Loucy (cell line): ENCODE measurements around the gene ST3GAL3.

Experiments
- H2AFZ ChIP-seq: fragments of 200-600 bp; sonication (generic); 2 replicates; pipeline ENCODE4 v1.6.0; 2016; ENCODE audit warnings: antibody characterized with exemption, mild to moderate bottlenecking, low read length, moderate library complexity
- H3F3A ChIP-seq: fragments of 200-600 bp; 2 replicates; pipeline ENCODE4 v1.6.0; 2016; ENCODE audit warnings: antibody characterized with exemption, low read depth, mild to moderate bottlenecking
- H3K27me3 ChIP-seq: fragments of 200-600 bp; sonication (generic); 2 replicates; pipeline ENCODE4 v1.6.1; 2014; ENCODE audit warnings: low read length, mild to moderate bottlenecking; ENCODE audit not compliant: insufficient read depth, poor library complexity, severe bottlenecking
- H3K36me3 ChIP-seq: fragments of 200-600 bp; sonication (generic); 2 replicates; pipeline ENCODE4 v1.6.1; 2016; ENCODE audit warnings: low read length; ENCODE audit not compliant: insufficient read depth
- H3K4me1 ChIP-seq: fragments of 200-600 bp; sonication (generic); 2 replicates; pipeline ENCODE4 v1.5.1; 2014; ENCODE audit warnings: low read length, mild to moderate bottlenecking; ENCODE audit not compliant: insufficient read depth, poor library complexity, severe bottlenecking
- H3K4me2 ChIP-seq: fragments of 200-600 bp; sonication (generic); 2 replicates; pipeline ENCODE4 v1.6.0; 2014; ENCODE audit warnings: antibody characterized with exemption, low read length, low read depth, mild to moderate bottlenecking; ENCODE audit not compliant: poor library complexity, severe bottlenecking
- H3K4me3 ChIP-seq: fragments of 200-600 bp; sonication (generic); 2 replicates; pipeline ENCODE4 v1.5.1; 2014; ENCODE audit warnings: low read length, mild to moderate bottlenecking, mixed read lengths; ENCODE audit not compliant: poor library complexity, severe bottlenecking
- H3K79me2 ChIP-seq: fragments of 200-600 bp; sonication (generic); 2 replicates; pipeline ENCODE4 v1.6.1; 2014; ENCODE audit warnings: low read length; ENCODE audit not compliant: insufficient read depth
- H3K9ac ChIP-seq: fragments of 200-600 bp; sonication (generic); 2 replicates; pipeline ENCODE4 v1.6.0; 2014; ENCODE audit warnings: mild to moderate bottlenecking, low read depth, low read length, moderate library complexity; ENCODE audit not compliant: poor library complexity, severe bottlenecking
- H3K9me2 ChIP-seq: fragments of 200-600 bp; sonication (generic); replicated peaks from 2 replicates; pipeline ENCODE4 v1.6.1; 2016; ENCODE audit warnings: low read depth, low read length, mixed read lengths
- H3K9me3 ChIP-seq: fragments of 200-600 bp; sonication (generic); 2 replicates; pipeline ENCODE4 v1.6.1; 2014; ENCODE audit warnings: mild to moderate bottlenecking, antibody characterized with exemption, low read length, low read depth; ENCODE audit not compliant: insufficient read depth
- H4K20me1 ChIP-seq: fragments of 200-600 bp; sonication (generic); 2 replicates; pipeline ENCODE4 v1.6.0; 2014; ENCODE audit warnings: antibody characterized with exemption, low read length, mild to moderate bottlenecking; ENCODE audit not compliant: insufficient read depth, poor library complexity, severe bottlenecking
- CTCF ChIP-seq: fragments of 200-600 bp; sonication (generic); conservative IDR thresholded peaks from 2 replicates; pipeline ENCODE4 v1.5.1; 2014; ENCODE audit warnings: mild to moderate bottlenecking, antibody characterized with exemption, low read length
- EZH2phosphoT487 ChIP-seq: fragments of 200-600 bp; IDR thresholded peaks from 2 replicates; pipeline ENCODE4 v1.6.1; 2018; ENCODE audit warnings: antibody characterized with exemption, mild to moderate bottlenecking, moderate library complexity, borderline replicate concordance

Gene ST3GAL3

DNA sequence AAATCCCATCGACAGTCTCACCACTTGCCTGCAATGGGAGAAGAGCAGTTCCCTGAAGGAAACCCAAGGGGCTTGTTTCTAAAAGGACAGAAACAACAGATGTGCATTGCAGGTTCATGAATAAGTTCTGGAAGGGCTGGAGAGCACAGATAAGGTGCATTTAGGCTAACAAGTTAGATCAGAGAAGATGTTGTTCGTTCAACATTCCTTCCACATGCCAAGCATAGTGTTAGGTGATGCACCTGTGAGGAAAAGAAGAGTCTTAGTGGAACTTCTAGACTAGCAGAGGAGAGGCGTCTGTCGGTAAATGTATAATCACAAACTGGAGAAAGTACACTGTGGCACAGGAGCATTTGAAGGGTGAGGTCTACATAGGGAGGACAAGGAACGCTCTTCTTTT, 98.0 kb downstream of the ST3GAL3 start:
- Histone ChIP-seq H2AFZ (no peak overlapping the region), H3K9me3 (peaks cover 5% of the 10 kb centered on the region; the same call in 1 of the 2 replicates), H3K4me3 (no peak overlapping the region), H3K9me2 (no peaks in the 10 kb centered on the region), H3K79me2 (no peaks in the 10 kb centered on the region), H3K9ac (no peak overlapping the region), H3F3A (no peaks in the 10 kb centered on the region), H3K36me3 (peaks cover 4% of the 10 kb centered on the region; the same call in 1 of the 2 replicates), H3K27me3 (no peaks in the 10 kb centered on the region), H3K4me2 (no peak overlapping the region), H4K20me1 (no peaks in the 10 kb centered on the region), H3K4me1 (no peaks in the 10 kb centered on the region)
- TF ChIP-seq EZH2phosphoT487 (no peak), CTCF (no peak)

DNA sequence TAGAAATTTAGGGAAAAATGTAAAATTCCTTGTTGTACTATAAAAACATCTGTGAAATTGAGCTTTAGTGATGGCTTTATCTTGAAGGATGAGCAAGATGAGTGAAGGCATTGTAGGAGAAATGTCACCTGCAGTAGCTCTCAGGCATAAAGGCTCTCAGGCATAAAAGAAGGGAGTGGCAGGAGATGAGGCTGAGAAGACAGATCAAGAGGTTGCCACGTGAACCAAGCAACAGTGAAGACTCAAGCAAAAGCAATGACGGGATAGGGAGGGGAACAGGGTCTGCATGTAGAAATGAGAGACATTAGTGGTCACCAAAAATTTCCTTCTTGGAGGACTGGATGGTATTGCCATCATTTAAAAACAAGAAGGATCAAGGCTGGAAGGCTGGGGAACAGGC, 98.8 kb downstream of the ST3GAL3 start:
- no peaks in the 10 kb centered on the region for H3K79me2 ChIP-seq
- H3K9me3 ChIP-seq, result peaks cover 5% of the 10 kb centered on the region; the same call in 1 of the 2 replicates
- H3K4me3 ChIP-seq, result no peak overlapping the region
- no peaks in the 10 kb centered on the region for H4K20me1 ChIP-seq
- no peak overlapping the region for H2AFZ ChIP-seq
- no peaks in the 10 kb centered on the region for H3K9me2 ChIP-seq
- TF ChIP-seq EZH2phosphoT487 (no peak), CTCF (no peak)
- H3K4me1 ChIP-seq, result no peaks in the 10 kb centered on the region
- no peak overlapping the region for H3K4me2 ChIP-seq
- peaks cover 4% of the 10 kb centered on the region; the same call in 1 of the 2 replicates for H3K36me3 ChIP-seq
- H3K9ac ChIP-seq, result no peak overlapping the region
- H3K27me3 ChIP-seq, result no peaks in the 10 kb centered on the region
- no peaks in the 10 kb centered on the region for H3F3A ChIP-seq

DNA sequence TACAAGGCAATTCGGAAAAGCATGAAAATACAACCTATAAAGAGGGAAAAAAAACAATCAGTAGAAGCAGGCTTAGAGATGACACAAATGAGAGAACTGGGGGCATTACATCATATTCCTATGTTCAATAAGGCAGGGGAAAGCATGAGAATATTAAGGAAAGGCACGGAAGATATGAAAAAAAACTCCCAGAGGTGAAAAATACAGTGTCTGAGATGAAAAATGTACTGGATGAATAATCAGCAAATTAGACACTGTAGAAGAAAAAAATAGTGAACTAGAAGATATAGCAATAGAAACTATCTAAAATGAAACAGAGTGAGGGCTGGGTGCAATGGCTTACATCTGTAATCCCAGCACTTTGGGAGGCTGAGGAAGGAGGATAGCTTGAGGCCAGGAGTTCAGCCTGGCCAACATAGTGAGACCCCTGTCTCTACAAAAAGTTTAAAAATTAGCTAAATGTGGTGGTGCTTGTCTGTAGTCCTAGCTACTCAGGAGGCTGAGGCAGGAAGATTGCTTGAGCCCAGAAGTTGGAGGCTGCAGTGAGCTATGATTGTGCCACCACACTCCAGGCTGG, 101.8 kb downstream of the ST3GAL3 start:
- H3K4me1 ChIP-seq, result peaks cover 3% of the 10 kb centered on the region
- H3K4me2 ChIP-seq, result no peak overlapping the region
- no peaks in the 10 kb centered on the region for H4K20me1 ChIP-seq
- H3F3A ChIP-seq, result no peaks in the 10 kb centered on the region
- TF ChIP-seq EZH2phosphoT487, result no peak
- no peak for TF ChIP-seq CTCF
- H3K9me3 ChIP-seq, result peaks cover 5% of the 10 kb centered on the region; the same call in 1 of the 2 replicates
- no peak overlapping the region for H3K9ac ChIP-seq
- H3K36me3 ChIP-seq, result no peaks in the 10 kb centered on the region; the same call in 1 of the 2 replicates
- no peaks in the 10 kb centered on the region for H3K79me2 ChIP-seq
- H3K9me2 ChIP-seq, result no peaks in the 10 kb centered on the region
- no peaks in the 10 kb centered on the region for H3K27me3 ChIP-seq
- H3K4me3 ChIP-seq, result no peak overlapping the region
- no peak overlapping the region for H2AFZ ChIP-seq
